ENCODE data around the gene CDK14. TPM values are rescaled to one million over a fixed set of nuclear protein-coding genes. Genes with fewer than 3 reads are reported as not detected.
A peak's percentile ranks its signal among the peaks of the same experiment; 100 is the strongest.

Gene CDK14
- total RNA-seq, 4 donors from 2014 or later = 29.3 to 37.8 (median 33.0) TPM

- H3K4me1 ChIP-seq = peaks cover 11 to 13% of the 10 kb centered on the region in 2 donors
- H3K9me3 ChIP-seq = no peaks in the 10 kb centered on the region
- intact Hi-C loops (cut with DNase I) = no loop called here
- H3K4me3 ChIP-seq (replicated peaks in 1 of 3) = no peak overlapping the region
- TF ChIP-seq CTCF (IDR thresholded peaks at IDR 0.05) = no peak
- TF ChIP-seq POLR2A (IDR thresholded peaks at IDR 0.05) = no peak
- no peaks in the 10 kb centered on the region for H3K27me3 ChIP-seq
- peak in 1 of 2 donors; percentile 39 for DNase-seq
- H3K36me3 ChIP-seq = no peaks in the 10 kb centered on the region
- peak overlapping the region; percentile 28 to 42 (median 38) for H3K27ac ChIP-seq
- WGBS, 2 donors = 39 to 86% methylated on average over 2 of the region's 2 CpGs
Measured at GRCh38 chr7:90958647-90959046, 362.5 kb downstream of the CDK14 start.

DNA sequence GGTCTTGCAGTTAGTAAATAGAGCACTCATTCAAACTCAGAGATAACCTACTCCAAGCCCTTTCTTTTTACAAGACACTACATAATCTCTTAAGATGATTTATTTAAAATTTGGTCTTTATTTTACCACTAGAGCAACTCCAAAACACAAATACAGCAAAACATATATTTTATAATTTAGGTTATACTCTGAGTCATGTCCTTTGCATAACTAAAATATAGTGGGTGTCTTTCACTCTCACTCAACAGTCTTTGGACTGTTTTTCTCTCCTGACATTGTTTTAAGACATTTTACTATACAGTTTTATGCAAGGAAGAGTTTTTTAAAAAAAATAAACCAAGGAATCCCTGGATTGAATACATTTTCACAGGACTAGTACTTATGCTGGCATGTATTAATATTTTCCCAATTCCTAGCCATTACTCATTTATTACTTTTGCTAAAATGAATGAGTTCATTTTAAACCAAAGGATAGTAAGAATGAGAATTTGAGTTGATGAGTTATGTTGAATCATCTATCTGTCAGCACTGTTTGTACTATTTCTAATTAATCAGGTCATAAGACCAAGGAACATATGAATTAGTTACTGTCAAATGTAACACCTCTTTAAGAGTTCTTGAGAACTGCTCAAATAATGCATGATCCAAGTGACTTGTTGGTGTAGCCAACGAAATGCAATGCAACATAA is 365.1 kb downstream of the CDK14 start:
- Histone ChIP-seq H3K4me1 (peaks cover 11 to 13% of the 10 kb centered on the region in 2 donors), H3K4me3 (replicated peaks in 1 of 3) (no peak overlapping the region), H3K9me3 (no peaks in the 10 kb centered on the region), H3K36me3 (no peaks in the 10 kb centered on the region), H3K27me3 (no peaks in the 10 kb centered on the region), H3K27ac (no peak overlapping the region)
- WGBS, 2 donors = 90 to 95% methylated on average over 1 of the region's 1 CpG
- intact Hi-C loops (cut with DNase I) = no loop called here
- no peak for DNase-seq
- no peak for TF ChIP-seq POLR2A (IDR thresholded peaks at IDR 0.05)
- no peak for TF ChIP-seq CTCF (IDR thresholded peaks at IDR 0.05)

GRCh38 chr7:90965211-90965610 is 369.1 kb downstream of the CDK14 start:
- H3K9me3 ChIP-seq = no peaks in the 10 kb centered on the region
- H3K27ac ChIP-seq = no peak overlapping the region
- WGBS, 2 donors = 88 to 92% methylated on average over 2 of the region's 2 CpGs
- intact Hi-C loops (cut with DNase I) = no loop called here
- no peaks in the 10 kb centered on the region for H3K27me3 ChIP-seq
- H3K36me3 ChIP-seq = no peaks in the 10 kb centered on the region
- TF ChIP-seq POLR2A (IDR thresholded peaks at IDR 0.05) (no peak), CTCF (IDR thresholded peaks at IDR 0.05) (no peak)
- H3K4me1 ChIP-seq = no peaks in the 10 kb centered on the region
- no peak for DNase-seq
- H3K4me3 ChIP-seq (replicated peaks in 1 of 3) = no peak overlapping the region

- no peak overlapping the region for H3K27ac ChIP-seq
- DNase-seq = no peak
- H3K9me3 ChIP-seq = no peaks in the 10 kb centered on the region
- no peak overlapping the region for H3K4me3 ChIP-seq (replicated peaks in 1 of 3)
- intact Hi-C loops (cut with DNase I) = no loop called here
- no peaks in the 10 kb centered on the region for H3K4me1 ChIP-seq
- TF ChIP-seq POLR2A (IDR thresholded peaks at IDR 0.05) (no peak), CTCF (IDR thresholded peaks at IDR 0.05) (no peak)
- no peaks in the 10 kb centered on the region for H3K36me3 ChIP-seq
- H3K27me3 ChIP-seq = no peaks in the 10 kb centered on the region
- 73 to 74% methylated on average over 1 of the region's 1 CpG for WGBS, 2 donors
Measured at GRCh38 chr7:90966346-90966745, 370.2 kb downstream of the CDK14 start.

DNA sequence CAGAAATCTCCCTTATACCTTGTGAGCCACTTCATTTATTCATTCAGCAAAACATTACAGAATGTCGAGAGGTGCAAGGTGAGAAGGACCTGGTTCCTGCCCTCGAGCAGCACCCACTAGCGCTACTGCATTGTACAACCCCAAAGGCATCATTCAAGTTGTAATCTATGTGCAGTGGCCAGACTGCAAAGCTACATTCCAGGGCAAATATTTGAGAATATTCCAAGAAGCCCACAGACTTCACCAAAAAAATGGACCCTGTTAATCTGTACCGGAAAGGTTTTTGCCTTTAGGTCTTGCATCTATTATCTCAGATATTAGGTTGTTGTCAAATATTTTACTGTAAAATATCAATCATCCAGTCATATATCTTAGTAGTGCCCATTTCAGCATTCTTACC is 372.8 kb downstream of the CDK14 start:
- no peak for DNase-seq
- Histone ChIP-seq H3K36me3 (no peaks in the 10 kb centered on the region), H3K27me3 (no peaks in the 10 kb centered on the region), H3K27ac (no peak overlapping the region), H3K9me3 (no peaks in the 10 kb centered on the region), H3K4me3 (replicated peaks in 1 of 3) (no peak overlapping the region), H3K4me1 (no peaks in the 10 kb centered on the region)
- 85 to 97% methylated on average over 4 of the region's 4 CpGs for WGBS, 2 donors
- no peak for TF ChIP-seq POLR2A (IDR thresholded peaks at IDR 0.05)
- TF ChIP-seq CTCF (IDR thresholded peaks at IDR 0.05) = no peak
- intact Hi-C loops (cut with DNase I) = no loop called here
